ENCODE measurements around the gene ITGA8. TPM values are rescaled to one million over a fixed set of nuclear protein-coding genes. Genes with fewer than 3 reads are reported as not detected.

Gene ITGA8
- total RNA-seq, 1 donor from 2014 or later: 1.1 TPM

Other genes starting within 250 kb of the ITGA8 start
- 16.7 TPM for gene MINDY3, start 140.6 kb upstream of the ITGA8 start, total RNA-seq